Nephron (organoid): ENCODE measurements around the gene MFSD2A.

Source experiments
- H3K27ac Mint-ChIP-seq, 3 experiments: 2 replicates each; pipeline ENCODE4 v1.8.0; 2020; ENCODE audit warnings: mixed read lengths in 3 of 3, mild to moderate bottlenecking in 2 of 3, moderate library complexity in 1 of 3
- H3K27me3 Mint-ChIP-seq: 2 replicates; pipeline ENCODE4 v1.8.0; 2021; ENCODE audit warnings: low read depth, mild to moderate bottlenecking, moderate library complexity, mixed read lengths
- H3K36me3 Mint-ChIP-seq: 2 replicates; pipeline ENCODE4 v1.8.0; 2020; ENCODE audit warnings: low read depth, mixed read lengths
- H3K4me1 Mint-ChIP-seq: 2 replicates; pipeline ENCODE4 v1.8.0; 2020; ENCODE audit warnings: mixed read lengths
- H3K4me3 Mint-ChIP-seq, 3 experiments: 2 replicates each; pipeline ENCODE4 v1.8.0; 2020; ENCODE audit warnings: mild to moderate bottlenecking in 3 of 3, mixed read lengths in 3 of 3, moderate library complexity in 2 of 3
- H3K9me3 Mint-ChIP-seq: 2 replicates; pipeline ENCODE4 v1.8.0; 2020; ENCODE audit warnings: mixed read lengths
- TF ChIP-seq, protein P1 (sequence below), 3 experiments: fragments of 200-600 bp; sonication (generic); IDR thresholded peaks; one replicate each; pipeline ENCODE4 v1.5.0; 2021; ENCODE audit warnings: antibody characterized with exemption in 3 of 3; ENCODE audit not compliant: unreplicated experiment in 3 of 3

Gene MFSD2A

DNA sequence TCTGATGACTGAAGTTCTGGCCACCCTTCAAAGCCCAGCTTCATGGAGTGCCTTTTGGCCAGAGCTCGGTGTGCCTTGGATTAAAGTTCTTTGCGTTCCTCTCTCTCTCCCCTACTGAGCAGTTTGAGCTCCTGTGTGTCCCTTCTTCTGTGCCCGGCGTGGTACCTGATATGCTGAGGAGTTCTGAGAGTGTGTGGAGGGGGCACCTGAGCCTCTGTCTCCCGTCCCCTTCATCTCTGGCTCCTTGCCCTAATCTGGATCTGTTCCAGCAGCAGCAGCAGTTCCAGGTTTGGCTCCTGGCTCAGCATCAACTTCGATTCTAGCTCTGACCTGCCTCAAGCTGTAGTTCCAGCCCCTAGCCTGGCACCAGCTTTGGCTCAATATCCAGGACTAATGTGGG, 28.1 kb upstream of the MFSD2A start:
- TF ChIP-seq, protein P1, sequence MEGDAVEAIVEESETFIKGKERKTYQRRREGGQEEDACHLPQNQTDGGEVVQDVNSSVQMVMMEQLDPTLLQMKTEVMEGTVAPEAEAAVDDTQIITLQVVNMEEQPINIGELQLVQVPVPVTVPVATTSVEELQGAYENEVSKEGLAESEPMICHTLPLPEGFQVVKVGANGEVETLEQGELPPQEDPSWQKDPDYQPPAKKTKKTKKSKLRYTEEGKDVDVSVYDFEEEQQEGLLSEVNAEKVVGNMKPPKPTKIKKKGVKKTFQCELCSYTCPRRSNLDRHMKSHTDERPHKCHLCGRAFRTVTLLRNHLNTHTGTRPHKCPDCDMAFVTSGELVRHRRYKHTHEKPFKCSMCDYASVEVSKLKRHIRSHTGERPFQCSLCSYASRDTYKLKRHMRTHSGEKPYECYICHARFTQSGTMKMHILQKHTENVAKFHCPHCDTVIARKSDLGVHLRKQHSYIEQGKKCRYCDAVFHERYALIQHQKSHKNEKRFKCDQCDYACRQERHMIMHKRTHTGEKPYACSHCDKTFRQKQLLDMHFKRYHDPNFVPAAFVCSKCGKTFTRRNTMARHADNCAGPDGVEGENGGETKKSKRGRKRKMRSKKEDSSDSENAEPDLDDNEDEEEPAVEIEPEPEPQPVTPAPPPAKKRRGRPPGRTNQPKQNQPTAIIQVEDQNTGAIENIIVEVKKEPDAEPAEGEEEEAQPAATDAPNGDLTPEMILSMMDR (IDR thresholded peaks at IDR 0.05; ENCODE audit: unreplicated experiment in 3 of 3) = no peak
- peaks cover 6% of the 10 kb centered on the region for H3K4me1 Mint-ChIP-seq
- no peak overlapping the region for H3K27ac Mint-ChIP-seq
- H3K4me3 Mint-ChIP-seq = no peak overlapping the region
- no peaks in the 10 kb centered on the region for H3K36me3 Mint-ChIP-seq
- peaks cover 35% of the 10 kb centered on the region for H3K27me3 Mint-ChIP-seq
- H3K9me3 Mint-ChIP-seq = no peaks in the 10 kb centered on the region

DNA sequence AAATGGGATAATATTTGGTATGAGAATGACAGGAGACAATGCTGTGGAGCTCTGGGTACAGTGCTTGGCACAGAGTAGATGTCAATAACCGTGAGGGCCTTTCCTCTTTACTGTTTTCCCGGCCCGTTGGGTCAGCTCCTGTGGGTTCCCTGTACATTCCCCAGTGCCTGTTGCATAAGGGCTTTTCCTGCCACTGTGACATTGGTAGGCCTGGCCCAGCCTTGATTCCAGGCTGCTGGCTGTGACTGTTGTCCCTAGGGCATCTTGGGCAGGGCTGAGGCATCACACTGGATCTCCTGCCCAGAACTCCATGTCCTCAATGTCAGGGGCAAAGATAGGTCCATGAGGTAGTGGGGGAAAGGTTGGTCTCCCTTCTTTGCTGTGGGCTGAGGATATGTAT, 27.4 kb upstream of the MFSD2A start:
- TF ChIP-seq, protein P1 (IDR thresholded peaks at IDR 0.05; ENCODE audit: unreplicated experiment in 3 of 3) = no peak
- Mint-ChIP-seq H3K27ac (no peak overlapping the region), H3K27me3 (peaks cover 28% of the 10 kb centered on the region), H3K4me1 (peaks cover 6% of the 10 kb centered on the region), H3K36me3 (no peaks in the 10 kb centered on the region), H3K4me3 (no peak overlapping the region), H3K9me3 (no peaks in the 10 kb centered on the region)

DNA sequence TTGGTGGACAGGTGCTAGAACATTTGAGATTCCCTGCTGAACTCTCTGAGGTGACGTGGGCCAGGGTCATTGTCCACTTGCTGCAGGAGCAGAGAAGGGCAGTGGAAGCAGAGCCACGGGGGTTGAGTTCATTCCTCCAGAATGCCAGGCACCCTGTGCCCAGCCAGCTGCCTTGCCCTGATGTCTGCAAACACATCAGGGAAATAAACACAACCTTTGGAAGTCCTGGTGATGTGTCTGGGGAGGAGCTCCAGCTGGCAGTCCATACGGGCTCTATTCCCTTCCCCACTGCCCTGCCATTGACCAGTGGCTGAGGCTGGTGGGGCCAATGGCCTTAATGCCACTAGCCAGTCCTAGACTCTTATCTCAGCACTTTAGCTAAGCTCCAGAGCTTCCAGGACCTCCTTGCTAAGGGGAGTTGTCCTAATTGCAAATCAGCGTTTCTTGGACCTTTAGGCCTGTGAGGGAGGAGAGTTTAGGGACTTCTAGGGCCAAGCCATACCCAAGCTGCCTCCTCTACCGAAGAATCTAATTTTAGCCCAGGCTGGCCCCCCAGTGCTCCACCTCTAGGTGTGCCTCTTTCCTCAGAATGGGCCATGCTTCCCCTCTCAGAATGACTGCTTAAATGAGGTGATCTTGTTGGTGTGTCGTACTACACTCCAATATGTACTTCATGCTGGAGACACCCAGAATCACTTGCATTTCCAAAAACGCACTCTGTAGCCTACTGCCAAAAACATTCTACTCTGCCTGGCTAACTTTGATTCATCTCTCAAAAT, 25.9 kb upstream of the MFSD2A start:
- H3K36me3 Mint-ChIP-seq = no peaks in the 10 kb centered on the region
- H3K9me3 Mint-ChIP-seq = no peaks in the 10 kb centered on the region
- H3K4me1 Mint-ChIP-seq = peaks cover 6% of the 10 kb centered on the region
- TF ChIP-seq, protein P1 (IDR thresholded peaks at IDR 0.05; ENCODE audit: unreplicated experiment in 3 of 3) = no peak
- H3K27me3 Mint-ChIP-seq = peaks cover 17% of the 10 kb centered on the region
- no peak overlapping the region for H3K27ac Mint-ChIP-seq
- no peak overlapping the region for H3K4me3 Mint-ChIP-seq

DNA sequence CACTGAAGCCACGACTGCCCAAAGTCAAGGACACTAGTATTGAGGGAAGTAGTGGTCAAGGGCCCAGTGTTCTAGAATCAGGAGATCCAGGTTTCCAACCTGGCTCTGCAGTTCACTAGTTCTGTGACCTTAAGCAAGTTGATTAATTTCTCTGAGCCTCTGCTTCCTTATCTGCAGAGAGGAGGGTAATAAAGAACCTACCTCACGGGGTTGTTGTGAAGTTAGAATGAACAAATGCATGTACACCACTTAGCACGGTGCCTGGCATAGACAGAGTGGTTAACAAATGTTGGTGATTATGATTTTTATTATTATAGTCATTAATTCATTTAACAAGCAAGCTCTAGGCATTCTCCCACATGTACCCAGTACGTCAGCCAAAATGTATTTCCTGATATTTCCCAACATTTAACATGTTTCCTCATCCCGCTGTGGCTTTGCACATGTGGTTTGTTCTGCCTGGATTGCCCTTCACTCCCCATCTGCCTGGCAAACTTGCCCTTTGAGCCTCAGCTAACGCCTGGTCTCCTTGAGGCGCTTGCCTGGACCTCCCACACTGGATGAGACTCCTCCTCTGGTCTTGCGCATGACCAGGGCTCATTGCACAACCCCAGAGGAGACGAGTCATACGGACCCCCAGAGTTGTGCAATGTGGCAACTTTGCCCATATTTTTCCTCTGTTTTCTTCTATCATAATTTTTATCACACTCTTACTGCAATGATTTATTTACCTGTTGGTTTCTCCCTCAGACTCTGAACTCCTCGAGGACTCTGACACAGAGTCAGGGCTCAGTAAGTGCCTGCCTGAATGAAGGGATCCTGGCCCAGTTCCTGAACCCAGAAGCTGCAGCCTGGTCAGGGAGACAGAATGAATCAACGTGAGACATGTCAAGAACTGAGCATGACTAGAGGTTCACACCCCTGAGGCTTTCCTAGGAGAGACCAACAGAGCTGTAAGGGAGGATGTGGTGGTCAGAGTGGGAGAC, 20.7 kb upstream of the MFSD2A start:
- Mint-ChIP-seq H3K36me3 (no peaks in the 10 kb centered on the region), H3K27me3 (peaks cover 12% of the 10 kb centered on the region), H3K27ac (peak overlapping the region in 1 of 3 experiments; percentile 37), H3K4me3 (no peak overlapping the region), H3K4me1 (no peaks in the 10 kb centered on the region), H3K9me3 (peaks cover 2% of the 10 kb centered on the region)
- TF ChIP-seq, protein P1 (IDR thresholded peaks at IDR 0.05; ENCODE audit: unreplicated experiment in 3 of 3) = no peak

DNA sequence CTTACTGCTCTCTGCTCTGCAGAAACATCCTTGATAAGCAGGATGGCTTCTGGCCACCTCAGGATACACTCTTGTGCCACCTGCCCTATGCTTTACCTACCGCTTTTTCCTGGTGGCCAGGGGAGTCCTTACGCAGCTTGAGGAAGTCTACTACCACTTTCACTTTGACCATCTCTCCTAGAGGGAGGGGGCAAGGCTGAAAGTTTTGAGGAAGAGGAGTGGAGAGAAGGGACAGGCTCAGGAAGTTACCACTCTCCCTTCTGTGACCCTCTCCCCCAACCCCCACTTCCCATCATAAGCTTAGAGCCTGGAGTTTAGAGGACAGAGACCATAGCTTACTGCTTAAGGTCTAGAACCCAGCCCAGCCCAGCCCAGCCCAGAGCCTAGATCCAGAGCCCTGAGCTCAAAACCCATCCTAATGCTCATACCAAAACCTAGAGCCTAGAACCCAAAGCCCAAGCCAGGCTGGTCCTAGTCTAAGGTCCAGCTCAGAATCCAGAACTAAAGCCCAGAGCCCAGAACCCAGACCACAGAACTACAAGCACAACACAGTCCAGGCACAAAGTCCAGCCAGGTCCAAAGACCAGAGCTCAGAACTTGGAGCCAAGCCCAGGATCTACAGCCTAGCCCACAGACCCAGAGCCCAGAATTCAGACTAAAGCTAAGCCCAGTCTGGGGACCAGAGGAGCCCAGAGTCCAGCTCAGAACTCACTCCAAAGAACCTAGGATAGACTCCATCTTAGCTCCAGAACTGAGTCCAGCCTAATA, 18.0 kb upstream of the MFSD2A start:
- H3K27ac Mint-ChIP-seq = no peak overlapping the region
- peaks cover 2% of the 10 kb centered on the region for H3K9me3 Mint-ChIP-seq
- TF ChIP-seq, protein P1 (IDR thresholded peaks at IDR 0.05; ENCODE audit: unreplicated experiment in 3 of 3) = no peak
- no peaks in the 10 kb centered on the region for H3K36me3 Mint-ChIP-seq
- no peaks in the 10 kb centered on the region for H3K4me1 Mint-ChIP-seq
- peaks cover 5% of the 10 kb centered on the region for H3K27me3 Mint-ChIP-seq
- H3K4me3 Mint-ChIP-seq = no peak overlapping the region
